H9 (cell line): ENCODE measurements around the gene NXNL2. TPM values are rescaled to one million over a fixed set of nuclear protein-coding genes. Genes with fewer than 3 reads are reported as not detected.

Experiments
- DNase-seq: peaks from one replicate; pipeline ENCODE4 v3.0.0-alpha.2; 2017
- H2AFZ ChIP-seq: one replicate; pipeline ENCODE4 v1.6.1; 2013; ENCODE audit warnings: mild to moderate bottlenecking, low read length, control low read depth, moderate library complexity
- H2AK5ac ChIP-seq: 2 replicates; pipeline ENCODE4 v1.6.1; 2013; ENCODE audit warnings: low read length, control low read depth, mixed read lengths; ENCODE audit not compliant: insufficient read length
- H2BK120ac ChIP-seq: one replicate; pipeline ENCODE4 v1.6.1; 2013; ENCODE audit warnings: low read depth, mild to moderate bottlenecking, low read length, control low read depth, inconsistent platforms; ENCODE audit not compliant: poor library complexity, severe bottlenecking
- H2BK12ac ChIP-seq: 2 replicates; pipeline ENCODE4 v1.6.1; 2013; ENCODE audit warnings: low read length, control low read depth, mixed read lengths, low read depth; ENCODE audit not compliant: insufficient read length
- H2BK15ac ChIP-seq: 2 replicates; pipeline ENCODE4 v1.6.1; 2013; ENCODE audit warnings: low read depth, low read length, control low read depth
- H2BK20ac ChIP-seq: one replicate; pipeline ENCODE4 v1.6.1; 2013; ENCODE audit warnings: low read depth, mild to moderate bottlenecking, low read length, control low read depth, inconsistent platforms; ENCODE audit not compliant: poor library complexity, severe bottlenecking
- H2BK5ac ChIP-seq: 2 replicates; pipeline ENCODE4 v1.6.1; 2013; ENCODE audit warnings: low read length, control low read depth, mixed read lengths; ENCODE audit not compliant: insufficient read length
- H3K14ac ChIP-seq: 2 replicates; pipeline ENCODE4 v1.6.1; 2013; ENCODE audit warnings: low read length, control low read depth; ENCODE audit not compliant: insufficient read depth
- H3K18ac ChIP-seq: 2 replicates; pipeline ENCODE4 v1.6.1; 2013; ENCODE audit warnings: low read depth, mild to moderate bottlenecking, mixed read lengths, low read length, control low read depth; ENCODE audit not compliant: insufficient read length
- H3K23ac ChIP-seq: 2 replicates; pipeline ENCODE4 v1.6.1; 2013; ENCODE audit warnings: low read length, control low read depth, mixed read lengths, low read depth; ENCODE audit not compliant: insufficient read length
- H3K23me2 ChIP-seq: 2 replicates; pipeline ENCODE4 v1.6.1; 2013; ENCODE audit warnings: low read depth, mild to moderate bottlenecking, mixed read lengths, low read length, control low read depth; ENCODE audit not compliant: insufficient read length, poor library complexity, severe bottlenecking
- H3K27ac ChIP-seq: 2 replicates; pipeline ENCODE4 v1.5.1; 2013; ENCODE audit warnings: low read length, control low read depth, mixed read lengths, low read depth; ENCODE audit not compliant: insufficient read length
- H3K27me3 ChIP-seq: 2 replicates; pipeline ENCODE4 v1.6.1; 2013; ENCODE audit warnings: low read length, control low read depth, inconsistent platforms; ENCODE audit not compliant: insufficient read depth
- H3K4ac ChIP-seq: 2 replicates; pipeline ENCODE4 v1.6.1; 2013; ENCODE audit warnings: low read depth, mild to moderate bottlenecking, control low read depth, inconsistent platforms, low read length, moderate library complexity
- H3K4me1 ChIP-seq: 2 replicates; pipeline ENCODE4 v1.6.1; 2013; ENCODE audit warnings: low read length, control low read depth, inconsistent platforms; ENCODE audit not compliant: insufficient read depth
- H3K4me2 ChIP-seq: 2 replicates; pipeline ENCODE4 v1.6.1; 2013; ENCODE audit warnings: low read length, control low read depth, mixed read lengths; ENCODE audit not compliant: insufficient read length, insufficient read depth
- H3K56ac ChIP-seq: 2 replicates; pipeline ENCODE4 v1.6.1; 2013; ENCODE audit warnings: low read depth, mild to moderate bottlenecking, mixed read lengths, low read length, control low read depth; ENCODE audit not compliant: insufficient read length
- H3K79me1 ChIP-seq: 2 replicates; pipeline ENCODE4 v1.6.1; 2013; ENCODE audit warnings: low read depth, mild to moderate bottlenecking, moderate library complexity, low read length, control low read depth, inconsistent platforms; ENCODE audit not compliant: insufficient read depth, poor library complexity, severe bottlenecking
- H3K79me2 ChIP-seq: 2 replicates; pipeline ENCODE4 v1.6.1; 2013; ENCODE audit warnings: low read length, control low read depth, inconsistent platforms; ENCODE audit not compliant: insufficient read depth
- H3K9ac ChIP-seq: 2 replicates; pipeline ENCODE4 v1.6.1; 2013; ENCODE audit warnings: low read length, control low read depth, mixed read lengths; ENCODE audit not compliant: insufficient read length; ENCODE audit errors: extremely low read depth
- H3K9me3 ChIP-seq: one replicate; pipeline ENCODE4 v1.6.1; 2013; ENCODE audit warnings: low read depth, low read length, inconsistent platforms; ENCODE audit not compliant: control insufficient read depth
- H3T11ph ChIP-seq: one replicate; pipeline ENCODE4 v1.6.1; 2013; ENCODE audit warnings: mild to moderate bottlenecking, low read length, control low read depth, inconsistent platforms
- H4K20me1 ChIP-seq: one replicate; pipeline ENCODE4 v1.6.1; 2013; ENCODE audit not compliant: control insufficient read depth, insufficient read length, insufficient read depth
- H4K5ac ChIP-seq: 2 replicates; pipeline ENCODE4 v1.6.1; 2013; ENCODE audit warnings: low read depth, mild to moderate bottlenecking, mixed read lengths, low read length, control low read depth; ENCODE audit not compliant: insufficient read length
- H4K8ac ChIP-seq: replicated peaks from 2 replicates; pipeline ENCODE4 v1.6.1; 2013; ENCODE audit warnings: low read length, control low read depth, mixed read lengths, low read depth; ENCODE audit not compliant: insufficient read length
- H4K91ac ChIP-seq: 2 replicates; pipeline ENCODE4 v1.6.1; 2013; ENCODE audit warnings: low read depth, mild to moderate bottlenecking, moderate library complexity, mixed read lengths, low read length, control low read depth; ENCODE audit not compliant: insufficient read length
- H3K27ac Mint-ChIP-seq, 3 experiments: 2 replicates in 2 of 3; 3 replicates in 1 of 3; pipeline ENCODE4 v1.8.0; 2020 to 2021; ENCODE audit warnings: mixed read lengths in 3 of 3, mild to moderate bottlenecking in 1 of 3, moderate library complexity in 1 of 3
- H3K27me3 Mint-ChIP-seq: 2 replicates; pipeline ENCODE4 v1.8.0; 2021; ENCODE audit warnings: low read depth, mild to moderate bottlenecking, moderate library complexity, mixed read lengths
- H3K36me3 Mint-ChIP-seq, 3 experiments: 2 replicates in 2 of 3; 3 replicates in 1 of 3; pipeline ENCODE4 v1.8.0; 2020 to 2021; ENCODE audit warnings: low read depth in 3 of 3, mixed read lengths in 3 of 3; ENCODE audit not compliant: insufficient read depth in 1 of 3
- H3K4me1 Mint-ChIP-seq, 2 experiments: 2 replicates each; pipeline ENCODE4 v1.8.0; 2020; ENCODE audit warnings: mixed read lengths in 2 of 2
- H3K4me3 Mint-ChIP-seq, 2 experiments: 2 replicates in 1 of 2; 3 replicates in 1 of 2; pipeline ENCODE4 v1.8.0; 2020 to 2021; ENCODE audit warnings: mild to moderate bottlenecking in 2 of 2, mixed read lengths in 2 of 2, moderate library complexity in 1 of 2
- H3K9me3 Mint-ChIP-seq, 2 experiments: 2 replicates in 1 of 2; 3 replicates in 1 of 2; pipeline ENCODE4 v1.8.0; 2020; ENCODE audit warnings: mild to moderate bottlenecking in 2 of 2, mixed read lengths in 2 of 2, moderate library complexity in 1 of 2
- WGBS: extraction: QIAGEN DNeasy Blood & Tissue Kit; methylation state at CpG from one replicate; pipeline ENCODE4 v1.1.7; 2013; ENCODE audit warnings: missing lambda C conversion rate, low lambda C conversion rate, mixed read lengths; ENCODE audit not compliant: insufficient read length; ENCODE audit errors: extremely low coverage; 5-methylcytosine and 5-hydroxymethylcytosine counted together
- total RNA-seq: library from RNA; stranded (reverse); gene quantifications from 2 replicates; pipeline ENCODE4 v1.2.1, GENCODE V29; 2021
- TF ChIP-seq, protein P1 (sequence below): fragments of 200-600 bp; sonication (generic); conservative IDR thresholded peaks from 3 replicates; pipeline ENCODE4 v1.8.0; 2021; ENCODE audit warnings: antibody characterized with exemption, mild to moderate bottlenecking

NXNL2 gene
- total RNA-seq, 1 experiment from 2014 or later = 0.57 TPM

DNA sequence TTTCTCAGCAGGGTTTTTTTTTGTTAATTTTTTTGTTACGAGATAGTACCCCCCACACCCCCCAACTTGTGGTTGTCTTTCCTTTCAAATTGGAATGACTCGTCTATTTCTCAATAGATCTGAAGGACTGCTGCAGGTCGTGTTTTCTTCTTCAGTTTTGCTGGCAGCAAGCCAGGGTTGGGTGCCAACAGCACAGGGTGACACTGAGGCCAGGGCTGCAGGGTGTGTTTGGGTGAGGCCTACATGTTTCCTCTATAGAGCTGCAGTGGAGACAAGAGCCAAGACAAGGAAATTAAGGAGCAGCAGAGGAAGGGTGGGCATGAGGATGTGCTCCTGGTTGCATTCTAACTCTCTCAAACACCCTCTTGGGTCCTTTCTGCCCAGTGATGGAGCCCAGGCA, 52.2 kb downstream of the NXNL2 start:
- Histone ChIP-seq H3K9me3 (no peaks in the 10 kb centered on the region), H2AFZ (no peak overlapping the region), H3K9ac (no peak overlapping the region), H3T11ph (no peak overlapping the region), H3K4ac (no peak overlapping the region), H3K18ac (peak overlapping the region; percentile 12), H3K79me2 (no peaks in the 10 kb centered on the region), H3K27me3 (no peaks in the 10 kb centered on the region), H2BK20ac (no peak overlapping the region), H2BK15ac (no peak overlapping the region), H4K5ac (no peak overlapping the region), H3K14ac (no peak overlapping the region), H3K23me2 (no peaks in the 10 kb centered on the region), H2BK120ac (no peak overlapping the region), H2BK5ac (no peak overlapping the region), H3K27ac (no peak overlapping the region), H3K4me2 (no peak overlapping the region), H4K8ac (no peak overlapping the region), H3K4me1 (no peaks in the 10 kb centered on the region), H4K20me1 (no peaks in the 10 kb centered on the region), H2AK5ac (no peak overlapping the region), H4K91ac (no peak overlapping the region), H3K79me1 (no peaks in the 10 kb centered on the region), H3K56ac (no peak overlapping the region), H2BK12ac (no peak overlapping the region), H3K23ac (no peak overlapping the region)
- no peaks in the 10 kb centered on the region; the same call in none of the 2 replicates for H3K27me3 Mint-ChIP-seq
- no CpG with 5 or more reads among the region's 3 CpGs for WGBS
- no peak for DNase-seq
- H3K4me3 Mint-ChIP-seq = no peak overlapping the region
- H3K9me3 Mint-ChIP-seq = peaks cover 0 to 5% of the 10 kb centered on the region in 2 experiments; a peak in 3 of 5 replicates
- TF ChIP-seq, protein P1, sequence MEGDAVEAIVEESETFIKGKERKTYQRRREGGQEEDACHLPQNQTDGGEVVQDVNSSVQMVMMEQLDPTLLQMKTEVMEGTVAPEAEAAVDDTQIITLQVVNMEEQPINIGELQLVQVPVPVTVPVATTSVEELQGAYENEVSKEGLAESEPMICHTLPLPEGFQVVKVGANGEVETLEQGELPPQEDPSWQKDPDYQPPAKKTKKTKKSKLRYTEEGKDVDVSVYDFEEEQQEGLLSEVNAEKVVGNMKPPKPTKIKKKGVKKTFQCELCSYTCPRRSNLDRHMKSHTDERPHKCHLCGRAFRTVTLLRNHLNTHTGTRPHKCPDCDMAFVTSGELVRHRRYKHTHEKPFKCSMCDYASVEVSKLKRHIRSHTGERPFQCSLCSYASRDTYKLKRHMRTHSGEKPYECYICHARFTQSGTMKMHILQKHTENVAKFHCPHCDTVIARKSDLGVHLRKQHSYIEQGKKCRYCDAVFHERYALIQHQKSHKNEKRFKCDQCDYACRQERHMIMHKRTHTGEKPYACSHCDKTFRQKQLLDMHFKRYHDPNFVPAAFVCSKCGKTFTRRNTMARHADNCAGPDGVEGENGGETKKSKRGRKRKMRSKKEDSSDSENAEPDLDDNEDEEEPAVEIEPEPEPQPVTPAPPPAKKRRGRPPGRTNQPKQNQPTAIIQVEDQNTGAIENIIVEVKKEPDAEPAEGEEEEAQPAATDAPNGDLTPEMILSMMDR = no peak
- peaks cover 0 to 2% (median 0%) of the 10 kb centered on the region in 3 experiments; a peak in 1 of 7 replicates for H3K36me3 Mint-ChIP-seq
- 0 out of 7 replicates have a peak overlapping the region, but pooled peaks of 1 of the 3 experiments have one; percentile 46 for H3K27ac Mint-ChIP-seq
- peaks cover 2 to 6% of the 10 kb centered on the region in 2 experiments for H3K4me1 Mint-ChIP-seq
